Left lung (tissue), 10 donors: ENCODE measurements around the gene DLG2. TPM values are rescaled to one million over a fixed set of nuclear protein-coding genes. Genes with fewer than 3 reads are reported as not detected.

Experiments
- ATAC-seq: fragments of 200-7000 bp; cut with Tn5 transposase; one replicate; pipeline ENCODE4 v1.9.1; 2020; ENCODE audit warnings: moderate library complexity
- DNase-seq, 4 donors: peaks; one replicate each; pipeline ENCODE4 v3.0.0-alpha.2; 2013 to 2020
- H3K27ac ChIP-seq, 2 donors: fragments of 200-600 bp; sonication (generic) in 1 of 2; one replicate each; pipeline versions ENCODE4 v1.5.0 to v1.8.0; 2020 to 2021
- H3K27me3 ChIP-seq, 2 donors: fragments of 200-600 bp; sonication (generic) in 1 of 2; one replicate each; pipeline versions ENCODE4 v1.5.0 to v1.8.0; 2020 to 2021
- H3K36me3 ChIP-seq, 2 donors: fragments of 200-600 bp; sonication (generic) in 1 of 2; one replicate each; pipeline versions ENCODE4 v1.5.0 to v1.8.0; 2020 to 2021
- H3K4me1 ChIP-seq, 2 donors: fragments of 200-600 bp; one replicate each; pipeline ENCODE4 v1.8.0; 2021
- H3K4me3 ChIP-seq, 2 donors: fragments of 200-600 bp; sonication (generic) in 1 of 2; one replicate each; pipeline versions ENCODE4 v1.5.0 to v1.8.0; 2020 to 2021; ENCODE audit warnings: mild to moderate bottlenecking in 1 of 2
- H3K9me3 ChIP-seq, 2 donors: fragments of 200-600 bp; sonication (generic) in 1 of 2; one replicate each; pipeline versions ENCODE4 v1.5.0 to v1.8.0; 2020 to 2021
- intact Hi-C, 2 donors: fragments of 100-400 bp; cut with DNase I; formaldehyde crosslinking; loops; one replicate each; pipeline versions ENCODE4 v1.11.2 to v1.14.2; 2022
- polyA plus RNA-seq, 6 donors: library from polyadenylated mRNA; unstranded; fragments of 120-200 nt; gene quantifications; one replicate each; pipeline ENCODE4 v1.2.1, GENCODE V29; 2013; ENCODE audit not compliant: insufficient read length in 6 of 6
- total RNA-seq, 2 donors: library from RNA; stranded (reverse); fragmentation: NEBNext Ultra II Directional; extraction: Animal tissue kit (Norgen Biotek cat#: 25700); gene quantifications; one replicate each; pipeline ENCODE4 v1.2.1, GENCODE V29; 2021
- TF ChIP-seq, protein P1 (sequence below), 2 donors: fragments of 200-600 bp; sonication (generic) in 1 of 2; IDR thresholded peaks; one replicate each; pipeline versions ENCODE4 v1.5.0 to v1.8.0; 2021; ENCODE audit warnings: antibody characterized with exemption in 2 of 2
- donor health status: DM: no; HTN: yes; CAD: no.
- donor health status: DM: no; HTN: no; CAD: no.

Gene DLG2
- total and polyA plus RNA-seq, 8 donors = 4.5 to 15.0 (median 8.6) TPM

DNA sequence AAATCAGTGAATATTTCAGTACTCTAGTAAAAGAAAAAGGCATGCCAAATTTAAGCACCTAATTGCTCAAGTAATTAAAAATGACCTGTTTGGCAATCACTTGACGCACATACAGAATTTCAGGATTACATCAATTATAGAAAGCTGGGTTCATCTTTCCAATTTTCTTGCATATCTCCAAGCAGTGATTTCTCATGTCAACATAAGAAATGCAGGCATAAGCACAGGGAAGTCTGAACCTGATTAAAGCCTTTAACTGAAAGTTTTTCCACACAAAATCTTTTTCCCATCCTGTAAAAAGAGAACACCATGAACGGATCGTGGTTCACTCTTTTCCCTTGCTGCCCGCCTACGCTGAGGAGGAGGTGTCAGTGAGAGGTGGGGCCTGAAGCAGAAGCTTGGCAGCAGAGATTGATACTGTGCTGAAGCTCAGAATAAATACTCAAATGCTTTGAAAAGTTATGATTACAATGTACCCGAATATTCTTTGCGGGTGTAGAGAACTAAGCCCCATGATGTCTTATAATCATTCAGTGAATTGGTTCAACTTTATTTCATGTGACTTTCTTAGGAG lies 1636.9 kb downstream of the DLG2 start:
- DNase-seq (no peak), ATAC-seq (peak; percentile 26)
- TF ChIP-seq, protein P1, sequence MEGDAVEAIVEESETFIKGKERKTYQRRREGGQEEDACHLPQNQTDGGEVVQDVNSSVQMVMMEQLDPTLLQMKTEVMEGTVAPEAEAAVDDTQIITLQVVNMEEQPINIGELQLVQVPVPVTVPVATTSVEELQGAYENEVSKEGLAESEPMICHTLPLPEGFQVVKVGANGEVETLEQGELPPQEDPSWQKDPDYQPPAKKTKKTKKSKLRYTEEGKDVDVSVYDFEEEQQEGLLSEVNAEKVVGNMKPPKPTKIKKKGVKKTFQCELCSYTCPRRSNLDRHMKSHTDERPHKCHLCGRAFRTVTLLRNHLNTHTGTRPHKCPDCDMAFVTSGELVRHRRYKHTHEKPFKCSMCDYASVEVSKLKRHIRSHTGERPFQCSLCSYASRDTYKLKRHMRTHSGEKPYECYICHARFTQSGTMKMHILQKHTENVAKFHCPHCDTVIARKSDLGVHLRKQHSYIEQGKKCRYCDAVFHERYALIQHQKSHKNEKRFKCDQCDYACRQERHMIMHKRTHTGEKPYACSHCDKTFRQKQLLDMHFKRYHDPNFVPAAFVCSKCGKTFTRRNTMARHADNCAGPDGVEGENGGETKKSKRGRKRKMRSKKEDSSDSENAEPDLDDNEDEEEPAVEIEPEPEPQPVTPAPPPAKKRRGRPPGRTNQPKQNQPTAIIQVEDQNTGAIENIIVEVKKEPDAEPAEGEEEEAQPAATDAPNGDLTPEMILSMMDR (IDR thresholded peaks at IDR 0.05) = no peak
- Histone ChIP-seq H3K36me3 (no peaks in the 10 kb centered on the region), H3K27me3 (no peaks in the 10 kb centered on the region), H3K27ac (peak overlapping the region in 1 of 2 donors; percentile 33), H3K4me1 (no peaks in the 10 kb centered on the region), H3K4me3 (no peak overlapping the region), H3K9me3 (peaks cover 0 to 3% of the 10 kb centered on the region in 2 donors)
- intact Hi-C loops = no loop called here

- no peak for ATAC-seq
Observed at GRCh38 chr11:83982825-83983224, 1644.3 kb downstream of the DLG2 start.

DNA sequence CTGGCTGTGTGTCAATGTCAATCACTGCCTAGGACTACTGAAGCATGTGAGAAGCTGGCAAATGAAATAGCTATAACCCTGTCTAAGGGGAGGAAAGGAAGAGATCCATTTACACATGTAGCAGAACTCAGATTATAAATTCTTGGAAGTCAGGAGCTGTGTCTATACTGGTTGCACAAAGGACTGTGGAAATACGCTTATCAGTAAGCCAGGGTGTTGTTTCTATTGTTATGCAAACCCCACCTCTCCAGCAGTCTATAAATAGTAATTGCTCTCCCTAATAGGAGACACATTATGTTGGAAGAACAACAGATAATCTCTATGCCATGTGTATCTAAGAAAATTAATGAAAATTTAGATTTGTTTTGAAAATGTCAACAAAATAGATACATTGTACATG lies 1647.6 kb downstream of the DLG2 start:
- DNase-seq = no peak
- intact Hi-C loops = no loop called here
- H3K4me1 ChIP-seq = no peaks in the 10 kb centered on the region
- no peaks in the 10 kb centered on the region for H3K36me3 ChIP-seq
- H3K27ac ChIP-seq = no peak overlapping the region
- H3K4me3 ChIP-seq = no peak overlapping the region
- ATAC-seq = no peak
- H3K9me3 ChIP-seq = no peaks in the 10 kb centered on the region
- TF ChIP-seq, protein P1 (IDR thresholded peaks at IDR 0.05) = no peak
- H3K27me3 ChIP-seq = no peaks in the 10 kb centered on the region

More at GRCh38 chr11:83982825-83983224, 1644.3 kb downstream of the DLG2 start:
- Histone ChIP-seq H3K4me1 (no peaks in the 10 kb centered on the region), H3K27ac (no peak overlapping the region), H3K4me3 (no peak overlapping the region), H3K27me3 (no peaks in the 10 kb centered on the region), H3K9me3 (peaks cover 0 to 3% of the 10 kb centered on the region in 2 donors), H3K36me3 (no peaks in the 10 kb centered on the region)
- no peak for DNase-seq
- TF ChIP-seq, protein P1 (IDR thresholded peaks at IDR 0.05) = no peak
- intact Hi-C loops = no loop called here

DNA sequence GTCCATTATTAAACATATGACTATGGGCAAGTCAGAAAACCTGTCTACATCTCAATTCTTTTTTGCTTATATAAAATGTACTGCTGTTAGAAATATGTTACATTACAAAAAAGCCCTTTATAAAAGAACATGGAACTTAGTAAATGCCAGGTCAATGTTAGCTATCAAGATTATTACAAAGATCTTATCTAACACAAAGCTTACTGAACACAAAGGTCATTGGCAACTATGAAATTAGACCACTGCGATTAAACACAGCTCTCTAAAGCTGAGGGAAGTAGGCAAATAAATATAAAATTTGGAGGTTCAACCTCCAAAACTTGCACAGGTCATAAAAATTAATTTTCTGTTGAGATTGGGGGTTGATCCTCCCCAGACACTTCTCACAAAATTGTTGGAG lies 1648.2 kb downstream of the DLG2 start:
- H3K4me3 ChIP-seq = no peak overlapping the region
- H3K27ac ChIP-seq = no peak overlapping the region
- no peaks in the 10 kb centered on the region for H3K36me3 ChIP-seq
- ATAC-seq (no peak), DNase-seq (no peak)
- no peaks in the 10 kb centered on the region for H3K4me1 ChIP-seq
- intact Hi-C loops = no loop called here
- no peaks in the 10 kb centered on the region for H3K27me3 ChIP-seq
- TF ChIP-seq, protein P1 (IDR thresholded peaks at IDR 0.05) = no peak
- no peaks in the 10 kb centered on the region for H3K9me3 ChIP-seq

- no peak for DNase-seq
Observed at GRCh38 chr11:83976086-83976485, 1651.1 kb downstream of the DLG2 start.

More at GRCh38 chr11:83976086-83976485, 1651.1 kb downstream of the DLG2 start:
- H3K27me3 ChIP-seq = no peaks in the 10 kb centered on the region
- H3K27ac ChIP-seq = no peak overlapping the region
- ATAC-seq = no peak
- H3K4me3 ChIP-seq = no peak overlapping the region
- H3K36me3 ChIP-seq = no peaks in the 10 kb centered on the region
- H3K9me3 ChIP-seq = no peaks in the 10 kb centered on the region
- no peaks in the 10 kb centered on the region for H3K4me1 ChIP-seq
- intact Hi-C loops = no loop called here
- TF ChIP-seq, protein P1 (IDR thresholded peaks at IDR 0.05) = no peak
